Mesendoderm (in vitro differentiated cells): ENCODE measurements around the gene DNAJC5G.

Experiments used
- DNase-seq: peaks from one replicate; pipeline ENCODE4 v3.0.0; 2013
- H2AK5ac ChIP-seq: 2 replicates; pipeline ENCODE4 v1.6.1; 2013; ENCODE audit warnings: low read length, inconsistent platforms
- H2BK120ac ChIP-seq: 2 replicates; pipeline ENCODE4 v1.6.1; 2013; ENCODE audit warnings: low read depth, mild to moderate bottlenecking, low read length, moderate library complexity, mixed read lengths
- H2BK15ac ChIP-seq: replicated peaks from 2 replicates; pipeline ENCODE4 v1.6.1; 2013; ENCODE audit warnings: low read depth, mild to moderate bottlenecking, moderate library complexity
- H2BK5ac ChIP-seq: 2 replicates; pipeline ENCODE4 v1.6.1; 2013; ENCODE audit warnings: low read length, inconsistent platforms
- H3K18ac ChIP-seq: 2 replicates; pipeline ENCODE4 v1.6.1; 2013; ENCODE audit warnings: mild to moderate bottlenecking, low read length, mixed read lengths
- H3K23ac ChIP-seq: one replicate; pipeline ENCODE4 v1.6.1; 2013; ENCODE audit warnings: low read length
- H3K27ac ChIP-seq: 2 replicates; pipeline ENCODE4 v1.5.1; 2013; ENCODE audit warnings: low read depth, mild to moderate bottlenecking, inconsistent platforms, low read length, moderate library complexity
- H3K27me3 ChIP-seq: 2 replicates; pipeline ENCODE4 v1.6.1; 2013; ENCODE audit warnings: low read length, control low read depth, mild to moderate bottlenecking, inconsistent platforms; ENCODE audit not compliant: insufficient read depth, poor library complexity
- H3K36me3 ChIP-seq: 2 replicates; pipeline ENCODE4 v1.6.1; 2013; ENCODE audit warnings: low read length, inconsistent platforms; ENCODE audit not compliant: control insufficient read depth, insufficient read depth
- H3K4ac ChIP-seq: one replicate; pipeline ENCODE4 v1.6.1; 2013; ENCODE audit warnings: low read depth, mild to moderate bottlenecking, low read length, moderate library complexity
- H3K4me1 ChIP-seq: 2 replicates; pipeline ENCODE4 v1.6.1; 2013; ENCODE audit warnings: low read depth, low read length, inconsistent platforms; ENCODE audit not compliant: control insufficient read depth
- H3K4me2 ChIP-seq: 2 replicates; pipeline ENCODE4 v1.6.1; 2013; ENCODE audit warnings: low read length
- H3K4me3 ChIP-seq: 2 replicates; pipeline ENCODE4 v1.5.1; 2013; ENCODE audit warnings: mild to moderate bottlenecking, low read length
- H3K56ac ChIP-seq: one replicate; pipeline ENCODE4 v1.6.1; 2013; ENCODE audit warnings: low read length
- H3K79me1 ChIP-seq: 2 replicates; pipeline ENCODE4 v1.6.1; 2013; ENCODE audit warnings: low read length, inconsistent platforms
- H3K79me2 ChIP-seq: 2 replicates; pipeline ENCODE4 v1.6.1; 2013; ENCODE audit warnings: mild to moderate bottlenecking, low read length; ENCODE audit not compliant: control insufficient read depth, insufficient read depth
- H3K9ac ChIP-seq: 2 replicates; pipeline ENCODE4 v1.6.1; 2013; ENCODE audit warnings: low read length, inconsistent platforms
- H4K5ac ChIP-seq: one replicate; pipeline ENCODE4 v1.6.1; 2013; ENCODE audit warnings: low read length
- H4K8ac ChIP-seq: one replicate; pipeline ENCODE4 v1.6.1; 2013; ENCODE audit warnings: low read depth, mild to moderate bottlenecking, control low read depth, low read length, moderate library complexity
- WGBS: extraction: QIAGEN DNeasy Blood & Tissue Kit; methylation state at CpG from one replicate; pipeline ENCODE4 v1.1.7; 2013; ENCODE audit warnings: low lambda C conversion rate, missing lambda C conversion rate; ENCODE audit not compliant: insufficient coverage; ENCODE audit errors: extremely low coverage; 5-methylcytosine and 5-hydroxymethylcytosine counted together

The DNAJC5G gene

DNA sequence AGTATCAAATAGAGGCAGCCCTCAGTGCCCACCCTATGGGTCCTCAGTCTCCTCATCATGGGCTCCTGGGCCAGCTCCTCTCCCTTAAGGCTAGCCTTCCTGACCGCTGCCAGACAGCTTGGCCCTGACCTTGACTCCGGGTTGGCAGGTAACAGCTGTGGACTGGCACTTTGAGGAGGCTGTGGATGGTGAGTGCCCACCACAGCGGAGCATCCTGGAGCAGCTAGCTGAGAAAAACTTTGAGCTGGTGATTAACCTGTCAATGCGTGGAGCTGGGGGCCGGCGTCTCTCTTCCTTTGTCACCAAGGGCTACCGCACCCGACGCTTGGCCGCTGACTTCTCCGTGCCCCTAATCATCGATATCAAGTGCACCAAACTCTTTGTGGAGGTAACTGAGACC lies 39.1 kb upstream of the DNAJC5G start:
- Histone ChIP-seq H2AK5ac (no peak overlapping the region), H3K4me3 (no peak overlapping the region), H3K4me1 (no peaks in the 10 kb centered on the region), H3K9ac (no peak overlapping the region), H2BK120ac (no peak overlapping the region), H3K56ac (no peak overlapping the region), H3K79me1 (no peaks in the 10 kb centered on the region), H3K27me3 (no peaks in the 10 kb centered on the region), H3K4ac (no peak overlapping the region), H3K18ac (no peak overlapping the region), H3K27ac (no peak overlapping the region), H3K79me2 (no peaks in the 10 kb centered on the region), H3K36me3 (peaks cover 64% of the 10 kb centered on the region), H3K4me2 (no peak overlapping the region), H4K5ac (no peak overlapping the region), H2BK15ac (no peak overlapping the region), H2BK5ac (no peak overlapping the region), H3K23ac (no peak overlapping the region), H4K8ac (no peak overlapping the region)
- no peak for DNase-seq
- WGBS, result no CpG with 5 or more reads among the region's 12 CpGs

DNA sequence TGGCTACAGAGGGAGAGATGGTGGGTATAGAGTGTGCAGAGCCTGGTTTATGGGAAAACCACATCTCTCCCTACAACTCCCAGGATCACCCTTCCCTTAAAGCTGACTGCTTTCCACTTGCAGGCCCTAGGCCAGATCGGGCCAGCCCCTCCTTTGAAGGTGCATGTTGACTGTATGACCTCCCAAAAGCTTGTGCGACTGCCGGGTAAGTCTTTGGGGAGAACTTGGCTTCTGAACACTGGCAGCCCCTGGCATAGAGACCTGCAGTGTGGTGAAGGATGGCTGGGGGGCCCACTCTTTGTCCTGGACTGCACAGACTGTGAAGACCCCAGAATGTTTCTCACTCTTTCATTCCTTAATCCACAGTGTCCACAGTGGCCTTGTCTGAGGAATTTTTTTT lies 38.6 kb upstream of the DNAJC5G start:
- Histone ChIP-seq H3K27me3 (no peaks in the 10 kb centered on the region), H3K79me2 (no peaks in the 10 kb centered on the region), H3K4me2 (no peak overlapping the region), H3K4me1 (no peaks in the 10 kb centered on the region), H3K79me1 (no peaks in the 10 kb centered on the region), H4K8ac (no peak overlapping the region), H3K18ac (no peak overlapping the region), H2BK15ac (no peak overlapping the region), H4K5ac (no peak overlapping the region), H3K4me3 (no peak overlapping the region), H2BK120ac (no peak overlapping the region), H3K56ac (no peak overlapping the region), H3K27ac (no peak overlapping the region), H2BK5ac (no peak overlapping the region), H3K23ac (no peak overlapping the region), H2AK5ac (no peak overlapping the region), H3K36me3 (peaks cover 62% of the 10 kb centered on the region), H3K9ac (no peak overlapping the region), H3K4ac (no peak overlapping the region)
- no peak for DNase-seq
- WGBS, result no CpG with 5 or more reads among the region's 3 CpGs

DNA sequence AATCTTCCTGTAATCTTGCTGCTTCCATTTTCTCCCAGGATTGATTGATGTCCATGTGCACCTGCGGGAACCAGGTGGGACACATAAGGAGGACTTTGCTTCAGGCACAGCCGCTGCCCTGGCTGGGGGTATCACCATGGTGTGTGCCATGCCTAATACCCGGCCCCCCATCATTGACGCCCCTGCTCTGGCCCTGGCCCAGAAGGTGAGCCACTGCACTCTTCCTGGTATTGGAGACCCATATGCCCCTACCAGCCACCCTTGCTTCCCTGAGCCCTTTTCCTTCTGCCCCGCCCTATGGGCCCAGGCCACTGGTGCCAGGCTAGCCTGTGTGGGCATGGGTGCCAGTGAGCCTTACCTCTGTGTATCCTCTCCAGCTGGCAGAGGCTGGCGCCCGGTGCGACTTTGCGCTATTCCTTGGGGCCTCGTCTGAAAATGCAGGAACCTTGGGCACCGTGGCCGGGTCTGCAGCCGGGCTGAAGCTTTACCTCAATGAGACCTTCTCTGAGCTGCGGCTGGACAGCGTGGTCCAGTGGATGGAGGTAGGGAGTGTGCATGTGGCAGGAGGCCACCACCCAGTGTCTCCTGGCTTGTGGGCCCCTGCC lies 37.8 kb upstream of the DNAJC5G start:
- no peak overlapping the region for H3K23ac ChIP-seq
- no peak overlapping the region for H2AK5ac ChIP-seq
- H2BK5ac ChIP-seq, result no peak overlapping the region
- no peak overlapping the region for H4K8ac ChIP-seq
- no peaks in the 10 kb centered on the region for H3K27me3 ChIP-seq
- H3K9ac ChIP-seq, result no peak overlapping the region
- no peaks in the 10 kb centered on the region for H3K79me1 ChIP-seq
- H3K36me3 ChIP-seq, result peaks cover 57% of the 10 kb centered on the region
- no peak overlapping the region for H4K5ac ChIP-seq
- no peak overlapping the region for H3K27ac ChIP-seq
- H3K4me1 ChIP-seq, result no peaks in the 10 kb centered on the region
- H3K4me2 ChIP-seq, result no peak overlapping the region
- DNase-seq, result no peak
- H3K56ac ChIP-seq, result no peak overlapping the region
- H2BK15ac ChIP-seq, result no peak overlapping the region
- no peak overlapping the region for H3K4me3 ChIP-seq
- H3K79me2 ChIP-seq, result no peaks in the 10 kb centered on the region
- H3K4ac ChIP-seq, result no peak overlapping the region
- WGBS, result no CpG with 5 or more reads among the region's 15 CpGs
- H3K18ac ChIP-seq, result no peak overlapping the region
- no peak overlapping the region for H2BK120ac ChIP-seq

DNA sequence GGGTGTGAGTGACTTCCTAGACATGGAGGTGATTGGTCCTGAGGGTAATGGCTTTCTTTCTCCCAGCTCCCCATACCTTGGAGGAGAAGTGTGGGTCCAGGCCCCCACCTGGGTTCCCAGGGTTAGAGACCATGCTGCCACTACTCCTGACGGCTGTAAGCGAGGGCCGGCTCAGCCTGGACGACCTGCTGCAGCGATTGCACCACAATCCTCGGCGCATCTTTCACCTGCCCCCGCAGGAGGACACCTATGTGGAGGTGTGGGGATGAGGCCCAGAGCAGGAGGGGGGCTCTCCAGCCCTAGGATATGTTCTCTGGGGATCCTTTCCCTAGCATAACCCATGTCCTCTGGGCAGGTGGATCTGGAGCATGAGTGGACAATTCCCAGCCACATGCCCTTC lies 36.3 kb upstream of the DNAJC5G start:
- Histone ChIP-seq H4K5ac (no peak overlapping the region), H3K27ac (no peak overlapping the region), H2BK15ac (no peak overlapping the region), H3K23ac (no peak overlapping the region), H3K79me1 (no peaks in the 10 kb centered on the region), H3K9ac (no peak overlapping the region), H2BK120ac (no peak overlapping the region), H3K27me3 (no peaks in the 10 kb centered on the region), H3K18ac (no peak overlapping the region), H3K4me1 (no peaks in the 10 kb centered on the region), H3K36me3 (peaks cover 56% of the 10 kb centered on the region), H4K8ac (no peak overlapping the region), H3K4me2 (no peak overlapping the region), H3K79me2 (no peaks in the 10 kb centered on the region), H3K4me3 (no peak overlapping the region), H3K56ac (no peak overlapping the region), H3K4ac (no peak overlapping the region), H2AK5ac (no peak overlapping the region), H2BK5ac (no peak overlapping the region)
- DNase-seq, result no peak
- WGBS, result no CpG with 5 or more reads among the region's 8 CpGs

DNA sequence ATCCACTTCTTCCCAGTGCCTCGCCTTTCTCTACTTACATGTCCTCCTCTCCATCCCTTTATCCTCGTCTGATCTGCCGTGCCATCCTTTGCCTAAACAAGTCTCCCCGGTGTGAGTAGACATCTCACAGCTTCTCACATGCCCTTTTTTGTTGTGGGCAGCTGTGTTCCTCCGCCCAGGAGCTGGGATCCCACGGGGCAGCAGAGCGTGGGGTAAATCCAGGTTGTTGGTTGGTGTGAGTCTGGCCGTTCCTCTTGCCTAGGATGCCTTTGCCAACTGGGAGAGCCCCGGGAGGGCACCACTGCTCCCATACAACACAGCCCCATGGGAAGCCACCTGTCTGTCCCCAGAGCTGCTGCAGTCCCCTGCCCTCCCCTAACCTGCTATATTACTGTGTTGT lies 34.8 kb upstream of the DNAJC5G start:
- no peak overlapping the region for H2BK5ac ChIP-seq
- no peak overlapping the region for H2AK5ac ChIP-seq
- no peaks in the 10 kb centered on the region for H3K79me1 ChIP-seq
- H3K27me3 ChIP-seq, result no peaks in the 10 kb centered on the region
- no peak overlapping the region for H3K9ac ChIP-seq
- H4K8ac ChIP-seq, result no peak overlapping the region
- no peak overlapping the region for H3K4me2 ChIP-seq
- peaks cover 50% of the 10 kb centered on the region for H3K36me3 ChIP-seq
- no peaks in the 10 kb centered on the region for H3K4me1 ChIP-seq
- H4K5ac ChIP-seq, result no peak overlapping the region
- H3K79me2 ChIP-seq, result no peaks in the 10 kb centered on the region
- H3K18ac ChIP-seq, result no peak overlapping the region
- no peak overlapping the region for H2BK15ac ChIP-seq
- no peak overlapping the region for H3K4ac ChIP-seq
- H3K23ac ChIP-seq, result no peak overlapping the region
- no peak overlapping the region for H3K27ac ChIP-seq
- H2BK120ac ChIP-seq, result no peak overlapping the region
- no peak overlapping the region for H3K4me3 ChIP-seq
- DNase-seq, result no peak
- WGBS, result no CpG with 5 or more reads among the region's 9 CpGs
- no peak overlapping the region for H3K56ac ChIP-seq
